ENCODE measurements around the gene TMEM203.

- TF ChIP-seq CTCF (IDR thresholded peaks at IDR 0.05) (no peak), POLR2A (IDR thresholded peaks at IDR 0.05) (no peak), EP300 (IDR thresholded peaks at IDR 0.05) (no peak)
These were observed 48.5 kb upstream of the TMEM203 start for GRCh38 chr9:137253717-137254623.

Data from tibial nerve (tissue), 4 donors.